GM12873 (cell line): ENCODE measurements around the gene MOXD1.

Source experiments
- TF ChIP-seq, protein P1 (sequence below): IDR thresholded peaks from 2 replicates; pipeline ENCODE4 v1.5.1; 2012; ENCODE audit warnings: low read depth, mild to moderate bottlenecking, moderate library complexity, low read length, control low read depth; ENCODE audit not compliant: insufficient read depth; ENCODE audit errors: missing control alignments

Gene MOXD1

DNA sequence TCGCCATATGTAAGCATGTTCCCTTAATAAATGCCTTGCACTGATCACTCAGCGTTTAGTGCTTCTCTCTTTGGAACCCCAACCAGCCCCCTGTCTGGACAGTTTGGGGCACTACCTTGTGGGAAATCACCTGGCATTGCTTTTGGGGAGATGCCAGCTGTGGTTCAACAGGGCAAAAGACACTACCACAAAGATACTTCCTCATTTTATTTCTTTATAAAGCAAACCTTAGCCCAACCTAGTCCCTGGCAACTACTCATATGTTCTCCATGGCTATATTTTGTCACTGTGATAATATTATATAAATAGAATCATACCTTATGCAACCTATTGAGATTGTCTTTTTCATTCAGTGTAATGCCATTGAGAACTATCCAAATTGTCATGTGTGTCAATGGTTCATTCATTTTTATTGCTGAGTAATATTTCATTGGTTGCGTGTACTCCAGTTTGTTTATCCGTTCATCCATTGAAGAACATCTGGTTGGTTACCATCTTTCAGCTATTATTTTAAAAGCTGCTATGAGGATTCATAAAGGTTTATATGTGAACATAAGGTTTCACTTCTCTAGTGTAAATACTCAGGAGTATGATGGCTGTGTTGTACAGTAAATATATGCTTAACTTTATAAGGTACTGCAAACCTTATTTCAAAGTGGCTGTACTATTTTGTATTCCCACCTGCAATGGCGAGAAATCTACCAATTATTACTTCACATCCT, 114.8 kb downstream of the MOXD1 start:
- TF ChIP-seq, protein P1, sequence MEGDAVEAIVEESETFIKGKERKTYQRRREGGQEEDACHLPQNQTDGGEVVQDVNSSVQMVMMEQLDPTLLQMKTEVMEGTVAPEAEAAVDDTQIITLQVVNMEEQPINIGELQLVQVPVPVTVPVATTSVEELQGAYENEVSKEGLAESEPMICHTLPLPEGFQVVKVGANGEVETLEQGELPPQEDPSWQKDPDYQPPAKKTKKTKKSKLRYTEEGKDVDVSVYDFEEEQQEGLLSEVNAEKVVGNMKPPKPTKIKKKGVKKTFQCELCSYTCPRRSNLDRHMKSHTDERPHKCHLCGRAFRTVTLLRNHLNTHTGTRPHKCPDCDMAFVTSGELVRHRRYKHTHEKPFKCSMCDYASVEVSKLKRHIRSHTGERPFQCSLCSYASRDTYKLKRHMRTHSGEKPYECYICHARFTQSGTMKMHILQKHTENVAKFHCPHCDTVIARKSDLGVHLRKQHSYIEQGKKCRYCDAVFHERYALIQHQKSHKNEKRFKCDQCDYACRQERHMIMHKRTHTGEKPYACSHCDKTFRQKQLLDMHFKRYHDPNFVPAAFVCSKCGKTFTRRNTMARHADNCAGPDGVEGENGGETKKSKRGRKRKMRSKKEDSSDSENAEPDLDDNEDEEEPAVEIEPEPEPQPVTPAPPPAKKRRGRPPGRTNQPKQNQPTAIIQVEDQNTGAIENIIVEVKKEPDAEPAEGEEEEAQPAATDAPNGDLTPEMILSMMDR: no peak

DNA sequence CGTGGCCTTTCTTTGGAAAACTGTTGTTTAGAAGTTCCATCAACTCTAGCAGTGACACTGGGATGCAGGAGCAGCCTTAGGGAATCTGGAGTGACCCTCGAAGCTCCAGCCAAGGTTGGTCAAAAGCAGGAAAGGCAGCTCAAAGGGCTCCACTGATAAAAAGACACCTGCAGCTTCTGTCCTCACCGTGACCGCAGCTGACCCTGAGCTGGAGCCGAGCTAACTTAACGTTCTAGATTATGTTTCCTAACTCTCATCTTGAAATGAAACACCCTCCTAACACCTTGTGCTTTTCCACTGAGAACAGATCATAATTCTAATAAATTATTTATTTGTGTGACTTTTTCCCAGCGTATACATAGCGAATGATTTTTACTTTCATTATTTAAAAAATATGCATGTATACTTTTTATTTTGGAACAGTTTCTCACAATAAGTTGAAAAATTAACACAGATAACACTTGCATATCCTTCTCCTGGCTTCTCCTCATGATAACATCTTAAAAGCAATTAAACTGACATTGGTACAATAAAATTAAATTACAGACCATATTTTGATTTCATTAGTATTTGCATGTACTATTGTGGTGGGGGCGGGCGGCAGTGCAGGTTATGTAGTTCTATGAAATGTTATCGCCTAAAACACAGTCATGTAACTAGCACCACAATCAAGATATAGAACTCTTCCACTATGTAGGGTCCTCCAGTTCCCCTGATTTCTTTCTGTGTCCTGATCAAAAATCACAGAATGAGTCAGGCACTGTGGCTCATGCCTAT, 116.1 kb downstream of the MOXD1 start:
- TF ChIP-seq, protein P1: no peak

DNA sequence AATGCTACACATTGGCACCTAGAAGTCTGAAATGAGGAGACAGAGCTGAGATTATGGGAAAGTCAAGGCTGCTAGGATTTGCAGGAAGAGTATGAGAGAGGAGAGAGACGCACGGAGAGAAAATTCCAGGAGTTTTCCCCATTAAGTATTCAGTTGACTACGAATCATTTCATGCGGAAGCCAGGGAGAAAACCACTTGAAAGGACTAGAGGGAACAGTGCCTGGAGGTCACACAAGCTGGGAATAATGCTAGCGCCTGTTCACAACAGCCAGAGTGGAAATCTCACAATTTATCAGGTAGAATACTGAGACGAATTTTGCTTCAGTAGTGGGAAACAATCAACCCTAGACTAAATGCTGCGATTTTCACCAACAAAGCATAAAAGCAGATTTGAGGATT, 118.6 kb downstream of the MOXD1 start:
- TF ChIP-seq, protein P1: no peak

GRCh38 chr6:132280436-132280835, 120.8 kb downstream of the MOXD1 start:
- TF ChIP-seq, protein P1: no peak

DNA sequence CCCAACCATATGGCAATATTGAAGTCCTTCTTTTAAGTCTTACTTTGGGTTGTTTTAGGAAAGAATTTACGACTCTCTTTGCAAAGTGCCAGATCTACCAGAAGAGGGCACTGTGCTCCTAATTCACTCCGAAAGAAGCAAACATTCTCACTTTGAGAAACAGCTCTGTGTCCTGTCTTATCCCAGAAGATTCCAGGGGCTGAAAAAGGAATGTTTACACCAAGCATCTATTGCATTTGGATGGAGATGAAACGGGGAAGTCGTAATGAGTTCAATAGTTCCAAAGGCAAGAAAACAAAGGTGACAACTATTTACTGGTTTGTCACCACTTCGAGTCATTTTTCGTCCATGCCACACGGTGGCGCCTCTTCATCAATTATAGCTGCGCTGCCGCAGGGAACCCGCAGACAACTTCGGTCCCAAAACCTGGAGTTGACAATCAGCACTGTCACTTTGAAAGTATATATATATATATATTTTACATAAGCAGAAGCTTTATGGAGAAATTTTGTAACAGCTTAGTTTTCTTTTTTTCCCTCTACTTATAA, 121.6 kb downstream of the MOXD1 start:
- TF ChIP-seq, protein P1: peak; percentile 72

DNA sequence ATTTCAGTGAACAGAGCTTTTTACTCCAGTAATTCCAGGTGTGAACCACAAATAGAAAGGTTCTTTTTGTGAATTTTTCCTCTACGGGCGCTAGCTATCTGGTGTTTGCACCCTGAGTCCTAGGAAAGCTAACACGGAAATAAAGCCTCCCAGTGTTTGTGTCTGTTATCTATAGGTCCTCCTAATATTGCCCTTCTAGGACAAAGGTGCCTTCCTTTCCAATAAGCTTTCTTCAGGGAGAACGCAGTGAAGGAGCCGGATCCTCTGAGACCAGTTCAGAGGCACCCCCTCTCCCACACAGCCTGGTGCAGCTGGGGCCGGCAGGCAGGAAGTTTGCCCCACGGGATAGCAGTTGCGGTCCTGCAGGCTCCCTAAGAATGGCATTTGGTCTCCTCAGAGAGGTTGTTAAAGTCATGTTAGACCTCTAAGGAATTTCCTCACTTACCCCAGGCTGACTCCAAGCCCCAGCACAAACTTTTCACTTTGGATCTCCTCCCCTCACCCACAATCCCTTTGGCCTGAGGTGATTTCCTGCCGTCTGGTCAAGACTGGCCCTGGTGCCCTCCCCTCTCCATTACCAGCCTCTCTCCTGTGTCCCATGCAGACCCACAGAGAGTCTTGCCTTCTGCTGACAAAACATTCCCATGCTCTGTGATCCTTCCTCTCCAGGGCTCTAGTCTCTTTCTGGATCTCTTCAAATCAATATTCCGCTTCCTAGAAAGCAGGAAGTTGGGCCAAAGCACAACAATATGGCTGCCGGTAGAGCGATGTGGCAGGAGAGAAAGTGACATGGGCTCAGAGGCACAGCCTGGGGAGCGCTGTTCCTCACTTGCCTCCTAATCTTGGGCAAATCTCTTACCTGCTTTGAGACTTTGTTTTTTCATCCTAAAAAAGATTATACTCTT, 126.0 kb downstream of the MOXD1 start:
- TF ChIP-seq, protein P1: no peak
